Liver (tissue), 9 donors: Measurements from ENCODE around the gene UNC13B. TPM values are rescaled to one million over a fixed set of nuclear protein-coding genes. Genes with fewer than 3 reads are reported as not detected.

Experiments used
- DNase-seq: peaks from one replicate; pipeline ENCODE4 v3.0.0-alpha.2; 2017; ENCODE audit warnings: low spot score
- H3K27ac ChIP-seq, 2 donors: one replicate each; pipeline ENCODE4 v1.7.0; 2013; ENCODE audit warnings: inconsistent platforms in 2 of 2, low read length in 2 of 2, control low read depth in 1 of 2, low read depth in 1 of 2, mild to moderate bottlenecking in 1 of 2
- H3K27me3 ChIP-seq, 4 donors: one replicate each; pipeline versions ENCODE4 v1.6.1 to v1.7.0; 2013; ENCODE audit warnings: low read length in 3 of 4, inconsistent platforms in 1 of 4, mild to moderate bottlenecking in 1 of 4, moderate library complexity in 1 of 4; ENCODE audit not compliant: control insufficient read depth in 4 of 4, insufficient read depth in 4 of 4
- H3K36me3 ChIP-seq, 4 donors: one replicate each; pipeline versions ENCODE4 v1.6.1 to v1.7.0; 2013; ENCODE audit warnings: low read length in 3 of 4, mild to moderate bottlenecking in 3 of 4, low read depth in 1 of 4, moderate library complexity in 1 of 4; ENCODE audit not compliant: control insufficient read depth in 4 of 4, insufficient read depth in 3 of 4
- H3K4me1 ChIP-seq, 4 donors: one replicate each; pipeline versions ENCODE4 v1.6.1 to v1.7.0; 2013; ENCODE audit warnings: low read length in 3 of 4, mild to moderate bottlenecking in 3 of 4, moderate library complexity in 1 of 4; ENCODE audit not compliant: control insufficient read depth in 4 of 4, insufficient read depth in 4 of 4
- H3K4me3 ChIP-seq, 3 donors: one replicate each; pipeline versions ENCODE4 v1.6.1 to v1.7.0; 2013; ENCODE audit warnings: low read length in 3 of 3, control low read depth in 1 of 3, low read depth in 1 of 3, mild to moderate bottlenecking in 1 of 3
- H3K9ac ChIP-seq, 2 donors: one replicate each; pipeline ENCODE4 v1.7.0; 2013; ENCODE audit warnings: low read length in 2 of 2, mild to moderate bottlenecking in 2 of 2, moderate library complexity in 2 of 2, control low read depth in 1 of 2, low read depth in 1 of 2
- H3K9me3 ChIP-seq, 4 donors: one replicate each; pipeline versions ENCODE4 v1.6.1 to v1.7.0; 2013; ENCODE audit warnings: low read length in 3 of 4; ENCODE audit not compliant: control insufficient read depth in 4 of 4
- EGR1 ChIP-seq, 2 donors: IDR thresholded peaks; 2 replicates each; pipeline ENCODE4 v1.6.1; 2016 to 2018; ENCODE audit warnings: antibody characterized with exemption in 2 of 2, low read depth in 2 of 2
- FOXA1 ChIP-seq: IDR thresholded peaks from 2 replicates; pipeline ENCODE4 v1.6.1; 2016; ENCODE audit warnings: antibody characterized with exemption
- FOXA2 ChIP-seq: IDR thresholded peaks from 2 replicates; pipeline ENCODE4 v1.6.1; 2016; ENCODE audit warnings: antibody characterized with exemption
- GABPA ChIP-seq, 2 donors: IDR thresholded peaks in 1 of 2; conservative IDR thresholded peaks in 1 of 2; 2 replicates each; pipeline ENCODE4 v1.6.1; 2016; ENCODE audit warnings: antibody characterized with exemption in 2 of 2, mild to moderate bottlenecking in 1 of 2, moderate library complexity in 1 of 2
- HNF4A ChIP-seq, 2 donors: conservative IDR thresholded peaks; 2 replicates each; pipeline ENCODE4 v1.6.1; 2016; ENCODE audit warnings: antibody characterized with exemption in 2 of 2, mild to moderate bottlenecking in 2 of 2
- HNF4G ChIP-seq: IDR thresholded peaks from 2 replicates; pipeline ENCODE4 v1.6.1; 2016; ENCODE audit warnings: antibody characterized with exemption
- JUND ChIP-seq, 2 donors: IDR thresholded peaks; 2 replicates each; pipeline ENCODE4 v1.6.1; 2016; ENCODE audit warnings: antibody characterized with exemption in 2 of 2
- RAD21 ChIP-seq, 2 donors: IDR thresholded peaks; 2 replicates each; pipeline ENCODE4 v1.6.1; 2016; ENCODE audit warnings: antibody characterized with exemption in 2 of 2, mild to moderate bottlenecking in 2 of 2
- REST ChIP-seq: IDR thresholded peaks from 2 replicates; pipeline ENCODE4 v1.6.1; 2016; ENCODE audit warnings: antibody characterized with exemption, mild to moderate bottlenecking
- RXRA ChIP-seq, 2 donors: IDR thresholded peaks; 2 replicates each; pipeline ENCODE4 v1.6.1; 2017 to 2018; ENCODE audit warnings: antibody characterized with exemption in 2 of 2, mild to moderate bottlenecking in 1 of 2
- SP1 ChIP-seq: IDR thresholded peaks from 2 replicates; pipeline ENCODE4 v1.6.1; 2018; ENCODE audit warnings: antibody characterized with exemption, mild to moderate bottlenecking
- TAF1 ChIP-seq: conservative IDR thresholded peaks from 2 replicates; pipeline ENCODE4 v1.6.1; 2016; ENCODE audit warnings: antibody characterized with exemption, mild to moderate bottlenecking
- YY1 ChIP-seq: IDR thresholded peaks from 2 replicates; pipeline ENCODE4 v1.6.1; 2016; ENCODE audit warnings: antibody characterized with exemption, mild to moderate bottlenecking
- WGBS: extraction: QIAGEN DNeasy Blood & Tissue Kit; methylation state at CpG from one replicate; pipeline ENCODE4 v1.1.7; 2013; 5-methylcytosine and 5-hydroxymethylcytosine counted together
- polyA plus RNA-seq, 2 donors: library from polyadenylated mRNA; stranded (reverse) in 1 of 2; unstranded in 1 of 2; fragments of 200-250 nt in 1 of 2; fragments of >200 nt in 1 of 2; fragmentation: Nextera tagmentation in 1 of 2; extraction: Ambion mirVana in 1 of 2; gene quantifications; one replicate each; pipeline versions ENCODE4 v1.2.1 to v1.2.3, GENCODE V29; 2013 to 2015
- total RNA-seq, 2 donors: library from RNA; depleted of rRNA; stranded (reverse); fragments of >200 nt; gene quantifications; one replicate each; pipeline ENCODE4 v1.2.3, GENCODE V29; 2014
- TF ChIP-seq, protein P1 (sequence below): IDR thresholded peaks from 2 replicates; pipeline ENCODE4 v1.6.1; 2016; ENCODE audit warnings: antibody characterized with exemption
- TF ChIP-seq, protein P2 (sequence below): fragments of 150-350 bp; IDR thresholded peaks from 2 replicates; pipeline ENCODE4 v1.5.1; 2017; ENCODE audit warnings: improper control_type of control experiment, low read depth, low read length; ENCODE audit not compliant: missing input control
- TF ChIP-seq, protein P3 (sequence below): IDR thresholded peaks from 2 replicates; pipeline ENCODE4 v1.6.1; 2016; ENCODE audit warnings: antibody characterized with exemption
- donor health status: healthy.
- donor health status: healthy.
- donor health status: healthy.
- donor health status: healthy.
- donor health status: healthy.

Gene UNC13B
- total and polyA plus RNA-seq, 4 donors, result 5.5 to 25.7 (median 11.9) TPM

- Histone ChIP-seq H3K4me1 (peaks cover 1 to 15% (median 13%) of the 10 kb centered on the region in 4 donors), H3K9ac (no peak overlapping the region), H3K4me3 (no peak overlapping the region), H3K9me3 (no peaks in the 10 kb centered on the region), H3K27ac (no peak overlapping the region), H3K36me3 (no peaks in the 10 kb centered on the region), H3K27me3 (no peaks in the 10 kb centered on the region)
- no peak for DNase-seq
- TF ChIP-seq, protein P1, sequence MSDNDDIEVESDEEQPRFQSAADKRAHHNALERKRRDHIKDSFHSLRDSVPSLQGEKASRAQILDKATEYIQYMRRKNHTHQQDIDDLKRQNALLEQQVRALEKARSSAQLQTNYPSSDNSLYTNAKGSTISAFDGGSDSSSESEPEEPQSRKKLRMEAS, result no peak
- TF ChIP-seq RAD21 (IDR thresholded peaks at IDR 0.05) (no peak), HNF4A (conservative IDR thresholded peaks at IDR 0.05) (no peak), SP1 (no peak), EGR1 (IDR thresholded peaks at IDR 0.05; ENCODE audit: low read depth in 2 of 2) (no peak), TAF1 (no peak)
- TF ChIP-seq, protein P2, sequence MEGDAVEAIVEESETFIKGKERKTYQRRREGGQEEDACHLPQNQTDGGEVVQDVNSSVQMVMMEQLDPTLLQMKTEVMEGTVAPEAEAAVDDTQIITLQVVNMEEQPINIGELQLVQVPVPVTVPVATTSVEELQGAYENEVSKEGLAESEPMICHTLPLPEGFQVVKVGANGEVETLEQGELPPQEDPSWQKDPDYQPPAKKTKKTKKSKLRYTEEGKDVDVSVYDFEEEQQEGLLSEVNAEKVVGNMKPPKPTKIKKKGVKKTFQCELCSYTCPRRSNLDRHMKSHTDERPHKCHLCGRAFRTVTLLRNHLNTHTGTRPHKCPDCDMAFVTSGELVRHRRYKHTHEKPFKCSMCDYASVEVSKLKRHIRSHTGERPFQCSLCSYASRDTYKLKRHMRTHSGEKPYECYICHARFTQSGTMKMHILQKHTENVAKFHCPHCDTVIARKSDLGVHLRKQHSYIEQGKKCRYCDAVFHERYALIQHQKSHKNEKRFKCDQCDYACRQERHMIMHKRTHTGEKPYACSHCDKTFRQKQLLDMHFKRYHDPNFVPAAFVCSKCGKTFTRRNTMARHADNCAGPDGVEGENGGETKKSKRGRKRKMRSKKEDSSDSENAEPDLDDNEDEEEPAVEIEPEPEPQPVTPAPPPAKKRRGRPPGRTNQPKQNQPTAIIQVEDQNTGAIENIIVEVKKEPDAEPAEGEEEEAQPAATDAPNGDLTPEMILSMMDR, result no peak
These were observed 92.4 kb downstream of the UNC13B start for GRCh38 chr9:35254237-35254636.

- Histone ChIP-seq H3K36me3 (no peaks in the 10 kb centered on the region), H3K9ac (no peak overlapping the region), H3K4me1 (peaks cover 1 to 15% (median 13%) of the 10 kb centered on the region in 4 donors), H3K9me3 (no peaks in the 10 kb centered on the region), H3K4me3 (no peak overlapping the region), H3K27ac (no peak overlapping the region), H3K27me3 (no peaks in the 10 kb centered on the region)
- no peak for DNase-seq
- WGBS, result 88% methylated on average over 8 of the region's 8 CpGs
- TF ChIP-seq YY1 (no peak), RAD21 (IDR thresholded peaks at IDR 0.05) (no peak)
These were observed 93.4 kb downstream of the UNC13B start for GRCh38 chr9:35254984-35255857.

- Histone ChIP-seq H3K27me3 (no peaks in the 10 kb centered on the region), H3K36me3 (no peaks in the 10 kb centered on the region), H3K4me3 (peak overlapping the region in 2 of 3 donors; percentile 31 to 41), H3K4me1 (peaks cover 1 to 15% (median 13%) of the 10 kb centered on the region in 4 donors), H3K9me3 (no peaks in the 10 kb centered on the region), H3K9ac (peak overlapping the region; percentile 59 to 82), H3K27ac (peak overlapping the region; percentile 88 to 96)
- WGBS, result 28% methylated on average over 6 of the region's 6 CpGs
- no peak for DNase-seq
- no peak for TF ChIP-seq REST
- TF ChIP-seq, protein P3, sequence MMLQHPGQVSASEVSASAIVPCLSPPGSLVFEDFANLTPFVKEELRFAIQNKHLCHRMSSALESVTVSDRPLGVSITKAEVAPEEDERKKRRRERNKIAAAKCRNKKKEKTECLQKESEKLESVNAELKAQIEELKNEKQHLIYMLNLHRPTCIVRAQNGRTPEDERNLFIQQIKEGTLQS, result peak; percentile 31
- TF ChIP-seq JUND (IDR thresholded peaks at IDR 0.05), result peak in 1 of 2 donors; percentile 19
- TF ChIP-seq, protein P1, result peak; percentile 25
- no peak for TF ChIP-seq FOXA1
- TF ChIP-seq HNF4G, result no peak
- TF ChIP-seq RAD21 (IDR thresholded peaks at IDR 0.05), result peak; percentile 28 to 29
- peak; percentile 46 for TF ChIP-seq YY1
- peak in 1 of 2 donors; percentile 33 for TF ChIP-seq RXRA (IDR thresholded peaks at IDR 0.05)
- TF ChIP-seq GABPA (IDR thresholded peaks at IDR 0.05 in 1 of 2, conservative IDR thresholded peaks at IDR 0.05 in 1 of 2), result no peak
- TF ChIP-seq SP1, result peak; percentile 78
- TF ChIP-seq HNF4A (conservative IDR thresholded peaks at IDR 0.05), result peak; percentile 18 to 41
- TF ChIP-seq TAF1, result peak; percentile 41
- no peak for TF ChIP-seq FOXA2
- TF ChIP-seq, protein P2, result no peak
These were observed 96.3 kb downstream of the UNC13B start for GRCh38 chr9:35257986-35258659.
